ENCODE data around the gene DIDO1.

GRCh38 chr20:62914970-62915457 lies 11.3 kb downstream of the DIDO1 start:
- TF ChIP-seq CTCF (conservative IDR thresholded peaks at IDR 0.05 in 1 of 2, IDR thresholded peaks at IDR 0.05 in 1 of 2; ENCODE audit: low read depth in 1 of 2, low read length in 2 of 2), result no peak
- no peak for TF ChIP-seq EZH2 (IDR thresholded peaks at IDR 0.05; ENCODE audit: low read length, missing control alignments)
